Heart left ventricle (tissue), 13 donors: ENCODE results near the gene PFKFB2.

ENCODE experiments used
- POLR2A ChIP-seq, 2 donors: fragments of 450-650 bp; IDR thresholded peaks; one replicate each; pipeline ENCODE4 v1.6.1; 2017; ENCODE audit warnings: antibody characterized with exemption in 2 of 2, mild to moderate bottlenecking in 2 of 2, moderate library complexity in 2 of 2
- TF ChIP-seq, protein P1 (sequence below), 12 donors: fragments of 200-600 bp; sonication (generic) in 4 of 12; IDR thresholded peaks; one replicate each; pipeline versions ENCODE4 v1.5.0 to v1.8.0; 2018 to 2022; ENCODE audit warnings: antibody characterized with exemption in 12 of 12, mild to moderate bottlenecking in 5 of 12
- donor health status: ischemic (EF 13 %, LVEDD 7.1; RV severe dilation, severe dysfunction).
- donor health status: DM: no; HTN: yes; CAD: no.
- donor health status: DM: no; HTN: no; CAD: no.
- donor health status: ischemic (EF 25% LVEDD 6.9; RV normal size, moderate dysfunction).
- donor health status: ischemic (EF 25% LVEDD 5.7; RV mildly dilated, moderate dysfunction).
- donor health status: ischemic (EF 35%, LVEDD 5.7; RV mildly dilated, moderate dysfunction).
- donor health status: nonischemic (EF 11% LVEDD 7.7; RV severe dilation, severe dysfunction).
- donor health status: DM: yes; HTN: yes; CAD: no.
- donor health status: PGD.
- donor health status: ischemic (EF 29% LVEDD 5.4; RV normal size, mild dysfunction).
- donor health status: nonischemic (EF 23%, LVEDD 6.1; RV moderate dilation, normal function).

DNA sequence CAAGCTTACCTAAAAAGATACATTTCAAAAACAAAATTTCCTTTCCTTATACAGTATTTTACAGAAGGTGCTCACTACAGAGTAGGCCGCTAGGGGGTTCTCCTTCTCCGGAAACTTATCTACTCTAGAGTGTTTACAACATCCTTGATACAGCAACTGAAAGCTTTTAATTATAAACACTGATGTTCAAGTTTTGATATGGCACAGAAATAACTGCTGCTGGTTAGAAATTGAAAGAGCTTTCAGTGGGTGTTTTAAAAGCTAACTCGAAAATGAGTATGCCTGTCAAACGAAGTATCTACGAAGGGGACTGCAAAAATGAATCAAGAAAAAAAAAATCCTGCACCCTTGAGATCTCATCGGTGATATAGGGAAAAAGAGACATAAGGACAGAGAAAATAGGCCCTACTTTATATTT, 3.1 kb upstream of the PFKFB2 start:
- TF ChIP-seq, protein P1, sequence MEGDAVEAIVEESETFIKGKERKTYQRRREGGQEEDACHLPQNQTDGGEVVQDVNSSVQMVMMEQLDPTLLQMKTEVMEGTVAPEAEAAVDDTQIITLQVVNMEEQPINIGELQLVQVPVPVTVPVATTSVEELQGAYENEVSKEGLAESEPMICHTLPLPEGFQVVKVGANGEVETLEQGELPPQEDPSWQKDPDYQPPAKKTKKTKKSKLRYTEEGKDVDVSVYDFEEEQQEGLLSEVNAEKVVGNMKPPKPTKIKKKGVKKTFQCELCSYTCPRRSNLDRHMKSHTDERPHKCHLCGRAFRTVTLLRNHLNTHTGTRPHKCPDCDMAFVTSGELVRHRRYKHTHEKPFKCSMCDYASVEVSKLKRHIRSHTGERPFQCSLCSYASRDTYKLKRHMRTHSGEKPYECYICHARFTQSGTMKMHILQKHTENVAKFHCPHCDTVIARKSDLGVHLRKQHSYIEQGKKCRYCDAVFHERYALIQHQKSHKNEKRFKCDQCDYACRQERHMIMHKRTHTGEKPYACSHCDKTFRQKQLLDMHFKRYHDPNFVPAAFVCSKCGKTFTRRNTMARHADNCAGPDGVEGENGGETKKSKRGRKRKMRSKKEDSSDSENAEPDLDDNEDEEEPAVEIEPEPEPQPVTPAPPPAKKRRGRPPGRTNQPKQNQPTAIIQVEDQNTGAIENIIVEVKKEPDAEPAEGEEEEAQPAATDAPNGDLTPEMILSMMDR (IDR thresholded peaks at IDR 0.05), result peak; percentile 59 to 87 (median 74)
- TF ChIP-seq POLR2A (IDR thresholded peaks at IDR 0.05), result no peak
